Stimulated activated CD4-positive, alpha-beta T cell treated with anti-CD3 and anti-CD28 coated beads, Interleukin-4, amount 100 ng/mL, for 4 hours (primary cell): Measurements from ENCODE around the gene ARHGEF26.

ENCODE experiments used
- DNase-seq, 2 experiments: peaks; one replicate each; pipeline ENCODE4 v3.0.0-alpha.2; 2020

The ARHGEF26 gene

DNA sequence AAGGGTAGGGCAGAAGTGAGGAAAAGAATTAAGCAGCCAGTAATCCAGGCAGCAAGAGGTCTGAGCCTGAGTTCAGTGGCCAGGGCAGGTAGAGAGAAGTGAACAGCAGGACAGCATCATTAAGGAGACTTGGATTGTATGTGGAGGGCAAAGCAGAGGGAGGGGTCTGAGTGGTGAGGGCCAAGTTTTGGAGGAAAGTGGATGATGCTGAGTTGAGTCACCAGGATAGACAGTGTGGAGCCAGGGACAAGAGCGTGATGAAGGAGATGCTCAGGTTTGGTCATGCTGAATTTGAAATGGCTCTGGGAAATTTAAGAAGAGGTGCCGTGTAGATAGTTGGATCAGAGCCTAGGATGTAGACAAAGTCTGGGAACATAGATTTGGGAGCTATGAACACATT lies 93.1 kb downstream of the ARHGEF26 start:
- no peak for DNase-seq

DNA sequence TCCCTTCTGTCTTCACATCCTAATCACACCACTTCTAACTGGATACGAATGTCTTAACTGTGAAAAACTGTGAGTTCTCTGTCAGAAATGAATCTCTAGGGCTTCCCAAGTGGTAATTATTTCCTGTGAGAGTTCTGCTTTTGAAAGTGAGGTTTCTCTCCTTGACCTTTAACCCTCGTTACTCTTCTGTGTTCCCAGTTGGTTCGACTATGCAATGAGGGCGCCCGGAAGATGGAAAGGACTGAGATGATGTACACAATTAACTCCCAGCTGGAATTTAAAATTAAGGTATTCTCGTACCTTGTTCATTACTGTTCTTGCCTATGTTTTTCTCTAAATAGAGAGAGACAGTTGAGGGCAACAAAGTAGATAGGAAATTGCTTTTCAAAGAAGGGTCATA lies 96.5 kb downstream of the ARHGEF26 start:
- no peak for DNase-seq

DNA sequence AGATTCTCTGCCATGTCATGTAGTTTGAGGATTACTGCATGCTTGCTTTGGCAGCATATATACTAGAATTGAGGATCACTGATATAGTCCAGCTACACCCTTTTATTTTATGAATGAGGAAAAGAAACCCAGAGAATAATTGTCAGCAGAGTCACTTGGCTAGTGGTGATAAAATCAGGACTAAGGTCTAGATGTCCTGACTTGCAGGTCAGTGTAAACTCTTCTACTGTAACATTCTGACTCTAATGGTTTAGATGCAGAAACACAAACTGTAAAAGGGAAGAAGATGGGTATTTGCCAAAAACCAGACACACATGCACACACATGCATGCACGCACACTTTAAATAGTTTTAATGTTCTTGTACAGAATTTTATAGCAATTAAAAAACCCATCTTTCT lies 97.5 kb downstream of the ARHGEF26 start:
- no peak for DNase-seq

DNA sequence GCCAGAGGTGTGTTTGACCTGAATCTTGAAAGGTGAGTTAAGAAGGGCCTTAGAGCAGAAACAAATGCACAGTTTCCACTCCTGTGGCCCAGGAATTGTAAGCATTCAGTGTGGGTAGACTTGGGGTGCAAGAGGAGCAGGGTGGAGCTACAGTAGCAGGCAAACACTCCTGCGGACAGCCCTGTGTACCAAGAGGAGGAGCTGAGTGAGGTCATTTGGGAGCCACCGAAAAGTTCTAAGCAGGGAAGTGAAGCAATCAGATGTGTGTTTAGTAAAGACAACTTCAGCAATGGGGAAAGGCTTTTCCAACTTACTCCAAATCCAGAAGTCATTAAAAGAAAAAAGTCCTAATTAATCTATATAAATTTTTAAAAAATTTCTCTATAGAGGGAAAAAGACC lies 99.3 kb downstream of the ARHGEF26 start:
- no peak for DNase-seq

DNA sequence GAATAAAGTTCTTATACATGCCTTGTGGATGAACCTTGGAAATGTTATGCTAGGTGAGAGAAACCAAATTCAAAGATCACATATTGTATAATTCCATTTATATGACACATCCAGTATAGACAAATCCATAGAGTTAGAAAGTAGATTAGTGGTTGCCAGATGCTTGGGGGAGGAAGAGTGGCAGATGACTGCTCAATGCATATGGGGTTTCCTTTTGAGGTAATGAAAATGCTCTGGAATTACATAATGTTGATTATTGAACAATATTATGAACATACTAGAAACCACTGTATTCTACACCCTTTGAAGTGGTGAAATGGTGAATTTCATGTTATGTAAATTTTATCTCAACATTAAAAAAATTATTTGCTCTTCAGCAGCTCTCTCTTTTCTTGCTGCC lies 102.3 kb downstream of the ARHGEF26 start:
- DNase-seq, result no peak

DNA sequence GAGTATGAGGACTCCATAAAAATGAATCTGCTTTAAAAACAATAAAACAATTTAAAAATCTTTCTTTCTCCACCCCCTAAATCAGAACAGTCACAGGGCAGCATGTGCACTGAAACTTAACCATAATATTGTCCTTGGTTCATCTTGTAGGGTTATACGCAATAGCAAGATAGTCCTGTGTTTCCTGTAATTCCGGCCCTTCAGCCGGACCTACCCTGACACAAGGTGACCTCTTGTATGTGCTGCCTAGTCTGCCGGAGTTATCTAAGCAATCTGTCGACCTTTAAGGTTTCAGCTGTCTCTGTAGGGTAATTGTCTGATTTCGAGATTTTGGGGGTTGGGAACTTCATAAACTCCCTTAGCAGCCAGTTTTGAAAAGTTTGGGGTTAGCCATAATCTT lies 103.2 kb downstream of the ARHGEF26 start:
- no peak for DNase-seq

DNA sequence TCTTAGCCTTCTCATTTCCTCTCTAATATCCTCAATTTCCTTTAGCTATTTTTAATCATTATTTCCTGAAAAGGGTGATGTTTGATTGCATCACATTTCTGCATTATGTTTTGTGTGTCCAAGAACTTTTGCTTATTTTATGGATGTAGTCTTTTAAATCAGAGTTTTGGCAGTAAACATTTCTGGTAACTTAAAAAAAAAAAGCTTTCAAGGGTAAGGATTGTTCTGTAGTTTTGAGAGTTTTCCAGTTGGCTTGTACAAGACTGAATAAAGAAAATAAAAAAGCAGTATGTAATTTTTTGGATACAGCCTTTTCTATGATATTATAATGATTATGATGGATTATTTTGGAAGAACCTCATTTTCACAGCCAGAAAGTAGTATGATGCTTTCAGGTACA lies 103.7 kb downstream of the ARHGEF26 start:
- DNase-seq, result no peak

DNA sequence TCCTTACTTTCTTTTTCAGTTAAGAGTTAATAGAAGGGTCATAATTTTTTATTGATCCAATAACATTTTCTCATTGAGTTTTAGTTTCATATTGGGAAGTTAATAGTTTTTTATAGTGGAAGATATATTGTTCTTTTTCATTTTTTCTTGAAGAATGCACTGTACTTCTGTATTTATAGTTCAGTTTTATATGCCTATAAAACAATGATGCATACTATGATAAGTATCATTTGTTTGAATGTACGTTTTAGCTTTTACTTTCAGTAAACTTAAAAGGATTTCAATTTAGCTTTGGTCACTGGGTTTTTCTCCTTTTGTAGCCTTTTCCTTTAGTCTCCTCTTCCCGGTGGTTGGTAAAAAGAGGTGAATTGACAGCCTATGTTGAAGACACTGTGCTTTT lies 104.3 kb downstream of the ARHGEF26 start:
- DNase-seq, result no peak

DNA sequence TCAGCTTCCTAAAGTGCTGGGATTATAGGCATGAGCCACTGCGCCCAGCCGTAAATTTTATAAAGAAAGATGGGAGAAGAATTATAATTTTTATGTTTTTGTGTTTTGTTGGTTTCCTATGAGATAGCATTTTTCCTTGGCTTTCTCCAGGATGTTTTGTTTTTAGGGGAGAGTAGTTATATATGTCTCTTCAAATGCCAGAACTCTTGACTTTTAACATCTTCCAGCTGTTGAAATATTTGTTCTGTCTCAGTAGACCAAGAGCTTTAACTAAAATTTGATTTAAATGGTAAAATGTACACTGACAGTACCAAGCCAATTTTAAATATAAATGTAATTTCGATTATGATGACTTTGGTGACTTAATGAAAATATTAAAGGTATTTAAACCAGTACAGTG lies 106.3 kb downstream of the ARHGEF26 start:
- no peak for DNase-seq

DNA sequence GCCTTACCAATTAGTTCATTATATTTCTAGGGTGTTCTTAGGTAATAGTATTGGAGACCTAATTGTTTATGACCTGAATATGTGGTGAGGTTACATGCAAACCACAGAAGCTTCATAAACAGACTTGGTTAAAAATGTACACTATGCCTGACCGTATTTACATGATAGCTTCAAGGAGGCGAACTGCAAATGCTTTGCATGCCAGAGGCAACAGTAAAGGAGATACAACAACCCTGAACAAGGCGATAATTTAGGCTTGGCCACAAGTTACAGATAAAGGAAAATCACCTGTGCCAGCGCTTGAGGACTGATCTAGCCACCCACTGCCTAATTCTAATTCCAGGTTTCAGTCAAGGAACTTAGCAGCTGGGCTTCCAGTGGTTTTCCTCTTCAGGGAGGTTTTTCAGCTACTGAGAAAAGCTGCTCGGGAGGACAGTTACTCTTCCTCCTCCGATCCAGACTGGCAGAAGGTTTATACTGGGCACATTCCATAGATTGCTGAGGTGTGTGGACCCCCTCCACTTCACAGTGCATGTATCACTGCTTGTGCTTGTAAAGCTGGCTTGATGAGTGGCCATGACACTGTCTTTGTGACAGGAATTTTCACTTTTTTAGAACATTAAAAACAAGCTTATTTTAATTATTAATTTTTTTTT lies 107.5 kb downstream of the ARHGEF26 start:
- DNase-seq, result no peak

DNA sequence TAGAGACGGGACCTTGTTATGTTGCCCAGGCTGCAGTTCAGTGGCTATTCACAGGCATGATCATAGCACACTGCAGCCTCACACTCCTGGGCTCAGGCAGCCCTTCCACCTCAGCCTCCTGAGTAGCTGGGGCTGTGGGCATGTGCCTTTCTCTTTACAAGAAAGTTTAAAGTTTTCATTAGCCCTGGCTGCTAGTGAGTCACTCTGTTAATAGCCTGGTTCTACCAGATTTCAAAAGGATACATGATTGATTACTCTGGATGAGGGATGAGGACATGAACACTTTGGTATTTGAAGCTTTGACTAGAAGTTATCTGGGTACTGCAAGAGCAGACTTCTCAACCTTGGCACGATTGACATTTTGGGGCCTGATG lies 108.0 kb downstream of the ARHGEF26 start:
- DNase-seq, result no peak

DNA sequence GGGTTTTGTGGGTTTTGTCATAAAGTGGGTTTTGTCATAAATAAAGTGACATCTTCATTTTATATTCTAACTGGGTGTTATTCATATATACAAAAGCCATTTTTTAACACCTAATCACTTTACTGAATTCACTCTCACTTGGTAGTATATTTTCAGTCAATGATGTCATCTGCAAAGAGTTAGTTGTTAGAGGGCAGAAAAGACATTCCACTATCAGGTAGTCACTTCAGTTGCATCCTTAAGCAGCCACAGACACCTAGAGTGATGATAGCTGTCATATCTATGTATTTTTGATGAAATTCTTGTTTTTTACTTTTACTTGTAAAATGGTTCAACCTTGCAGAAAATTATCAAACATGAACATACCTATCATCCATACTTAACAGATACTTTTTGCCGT lies 114.1 kb downstream of the ARHGEF26 start:
- DNase-seq, result no peak

DNA sequence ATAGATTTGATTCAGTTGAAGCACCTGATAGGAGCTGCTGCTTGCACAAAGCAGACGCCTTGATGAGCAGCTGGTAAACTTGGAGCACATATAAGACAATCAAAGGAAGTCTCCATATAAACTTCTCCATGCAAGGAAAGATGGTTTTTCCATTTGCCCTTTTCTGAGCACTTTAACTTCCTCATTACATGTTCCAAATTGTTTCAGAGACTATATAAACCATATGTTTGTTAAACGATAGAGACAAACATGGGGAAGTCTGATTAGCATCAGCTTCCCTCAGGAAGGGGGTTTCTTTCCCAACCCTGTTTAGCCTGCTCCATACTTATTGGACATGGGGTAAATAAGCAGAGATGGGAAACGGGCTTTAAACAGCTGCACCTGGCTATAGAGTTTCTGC lies 115.1 kb downstream of the ARHGEF26 start:
- DNase-seq, result no peak

DNA sequence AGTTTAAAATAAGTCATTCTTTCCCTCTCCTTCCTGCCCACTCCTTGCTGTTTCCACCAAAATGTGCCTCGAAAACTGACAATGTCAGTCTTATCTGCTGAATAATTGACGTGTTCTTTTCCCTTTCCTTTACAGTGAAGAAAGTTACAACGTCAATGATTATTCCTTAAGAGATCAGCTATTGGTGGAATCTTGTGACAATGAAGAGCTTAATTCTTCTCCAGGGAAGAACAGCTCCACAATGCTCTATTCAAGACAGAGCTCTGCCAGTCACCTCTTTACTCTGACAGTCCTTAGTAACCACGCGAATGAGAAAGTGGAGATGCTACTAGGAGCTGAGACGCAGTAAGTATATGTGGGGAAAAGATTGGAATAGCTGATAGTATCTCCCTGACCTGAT lies 119.0 kb downstream of the ARHGEF26 start:
- no peak for DNase-seq

DNA sequence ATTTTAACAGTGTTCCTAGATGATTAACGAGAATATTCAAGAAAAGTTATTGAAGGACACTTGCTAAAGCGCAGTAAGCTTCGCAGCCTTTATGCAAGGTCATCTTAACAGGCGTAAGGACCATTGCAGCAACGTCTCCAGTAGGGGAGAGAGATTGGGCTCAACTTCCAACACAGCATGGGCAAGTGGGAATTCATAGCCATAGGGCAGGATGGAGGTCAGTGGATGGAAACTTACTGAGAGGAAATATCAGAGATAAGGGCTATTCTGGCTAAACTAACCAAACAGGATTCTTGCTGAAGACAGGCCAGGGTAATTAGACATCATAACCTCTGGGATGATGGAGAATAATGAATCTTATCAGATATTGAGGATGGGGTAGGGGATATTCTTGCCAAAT lies 120.3 kb downstream of the ARHGEF26 start:
- DNase-seq, result no peak

DNA sequence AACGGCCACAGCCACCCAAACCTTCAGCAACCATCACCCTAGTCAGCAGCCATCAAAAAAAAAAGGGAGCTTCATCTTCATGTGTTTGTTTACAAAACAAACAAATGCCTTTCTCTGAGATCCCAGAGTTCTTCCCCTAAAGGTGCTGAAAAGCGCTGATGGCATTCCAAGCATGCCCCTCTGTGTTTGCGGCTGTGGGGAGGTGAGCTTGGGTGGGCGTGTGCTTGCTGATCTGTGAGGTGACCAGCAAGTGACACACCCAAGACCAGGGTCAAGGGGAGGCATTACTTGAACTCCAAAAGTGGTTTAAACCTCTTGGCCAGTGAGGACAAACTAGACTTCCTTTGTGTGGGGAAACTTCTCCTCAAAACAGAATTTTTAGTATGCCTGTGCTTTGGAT lies 121.6 kb downstream of the ARHGEF26 start:
- no peak for DNase-seq

DNA sequence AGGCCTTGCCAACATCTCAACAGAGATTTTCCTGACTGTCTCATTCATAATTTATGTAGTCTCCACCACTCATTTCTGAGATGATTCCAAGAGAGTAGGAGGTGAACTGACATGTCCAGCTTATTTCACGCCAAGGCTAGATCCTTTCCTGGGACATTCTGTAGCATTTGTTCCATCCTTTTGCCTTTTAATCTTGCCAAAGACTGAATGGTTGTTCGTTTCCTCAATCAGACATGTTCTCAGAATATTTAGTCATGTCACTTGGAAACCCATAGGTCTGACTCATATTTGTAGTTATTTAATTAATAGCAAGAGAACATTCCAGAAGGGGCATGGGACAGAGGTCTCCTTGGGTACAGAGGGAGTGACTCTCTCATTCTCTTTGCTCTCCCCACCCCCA lies 122.2 kb downstream of the ARHGEF26 start:
- DNase-seq, result no peak

DNA sequence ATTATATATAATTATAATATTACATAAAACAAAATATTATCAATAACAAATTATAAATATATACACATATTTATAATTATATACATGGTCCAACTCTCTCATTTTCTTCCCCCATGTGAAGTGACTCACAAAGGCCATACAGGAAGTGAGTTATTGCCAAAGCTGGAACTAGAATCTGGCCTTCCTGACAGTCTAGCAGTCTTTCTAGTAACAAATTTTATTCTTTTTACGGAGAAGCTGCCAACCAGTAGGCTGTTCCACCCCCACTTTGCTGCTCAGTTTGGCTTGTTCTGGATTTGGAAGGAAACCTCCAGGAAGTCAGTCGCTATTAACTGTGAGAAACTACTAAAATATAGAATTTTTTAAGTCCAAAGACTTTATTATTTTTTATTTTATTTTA lies 123.5 kb downstream of the ARHGEF26 start:
- no peak for DNase-seq

DNA sequence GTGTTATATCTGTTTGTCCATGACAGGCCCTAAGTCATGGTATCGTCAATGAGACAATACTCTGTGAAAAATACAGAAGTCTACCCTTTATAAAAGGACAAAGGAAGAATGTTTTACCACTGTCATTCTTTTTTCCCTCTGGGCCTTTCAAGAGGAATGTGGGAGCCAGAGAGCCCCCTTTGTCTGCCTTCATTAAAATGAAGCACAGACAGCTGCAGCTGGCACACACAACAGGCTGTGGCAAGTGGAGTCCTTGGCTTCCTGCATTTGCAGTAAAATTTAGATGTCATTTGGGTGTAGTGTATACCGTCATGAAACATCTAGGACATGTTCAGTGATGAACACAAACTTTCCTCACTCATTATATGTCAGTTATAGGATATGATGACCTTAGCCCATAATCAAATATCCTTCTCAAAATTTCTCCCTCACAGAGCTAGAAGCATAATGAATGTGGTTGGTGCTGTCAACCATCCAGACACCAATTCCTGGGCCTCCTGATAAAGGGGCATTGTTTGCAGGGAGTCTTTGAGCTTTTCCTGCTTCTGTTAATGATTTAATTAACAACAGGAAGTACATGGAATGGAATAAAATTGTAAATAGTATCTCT lies 126.7 kb downstream of the ARHGEF26 start:
- DNase-seq, result no peak

DNA sequence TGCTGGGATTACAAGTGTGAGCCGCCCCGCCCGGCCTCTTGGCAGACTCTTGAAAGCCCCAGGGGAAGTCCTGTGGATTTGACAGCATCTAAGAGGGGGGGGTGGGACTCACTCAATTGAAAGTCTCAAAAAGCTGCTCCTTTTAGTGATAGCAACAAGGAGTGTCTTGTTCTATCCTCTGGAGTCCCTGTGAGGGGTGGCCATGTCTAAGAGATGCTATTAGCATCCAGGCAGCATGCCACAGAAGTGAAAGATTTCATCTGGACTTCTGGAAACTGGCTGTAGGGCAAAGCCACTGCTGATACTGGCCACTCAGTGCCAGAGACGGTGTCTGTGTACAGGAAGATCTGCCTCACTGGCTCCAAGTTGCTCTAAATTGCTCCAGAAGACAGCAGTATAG lies 129.1 kb downstream of the ARHGEF26 start:
- DNase-seq, result no peak

DNA sequence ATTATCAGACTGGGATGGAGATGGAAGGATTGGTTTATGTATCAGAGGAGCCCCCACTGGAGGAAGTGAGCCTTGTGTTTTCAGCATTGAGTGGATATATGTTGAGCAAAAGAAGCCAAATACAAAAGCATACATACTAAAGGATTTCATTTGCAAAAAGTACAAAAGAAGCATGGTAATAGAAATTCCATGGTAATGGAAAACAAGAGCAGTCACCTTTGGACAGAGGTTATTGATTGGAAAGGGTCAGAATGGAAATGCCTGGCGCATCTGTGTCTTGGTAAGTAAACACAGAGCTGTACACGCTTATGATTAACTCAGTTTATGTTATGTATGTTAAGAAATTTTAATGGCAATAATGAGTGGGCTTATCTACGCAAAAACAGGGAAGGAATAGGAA lies 130.4 kb downstream of the ARHGEF26 start:
- DNase-seq, result no peak

DNA sequence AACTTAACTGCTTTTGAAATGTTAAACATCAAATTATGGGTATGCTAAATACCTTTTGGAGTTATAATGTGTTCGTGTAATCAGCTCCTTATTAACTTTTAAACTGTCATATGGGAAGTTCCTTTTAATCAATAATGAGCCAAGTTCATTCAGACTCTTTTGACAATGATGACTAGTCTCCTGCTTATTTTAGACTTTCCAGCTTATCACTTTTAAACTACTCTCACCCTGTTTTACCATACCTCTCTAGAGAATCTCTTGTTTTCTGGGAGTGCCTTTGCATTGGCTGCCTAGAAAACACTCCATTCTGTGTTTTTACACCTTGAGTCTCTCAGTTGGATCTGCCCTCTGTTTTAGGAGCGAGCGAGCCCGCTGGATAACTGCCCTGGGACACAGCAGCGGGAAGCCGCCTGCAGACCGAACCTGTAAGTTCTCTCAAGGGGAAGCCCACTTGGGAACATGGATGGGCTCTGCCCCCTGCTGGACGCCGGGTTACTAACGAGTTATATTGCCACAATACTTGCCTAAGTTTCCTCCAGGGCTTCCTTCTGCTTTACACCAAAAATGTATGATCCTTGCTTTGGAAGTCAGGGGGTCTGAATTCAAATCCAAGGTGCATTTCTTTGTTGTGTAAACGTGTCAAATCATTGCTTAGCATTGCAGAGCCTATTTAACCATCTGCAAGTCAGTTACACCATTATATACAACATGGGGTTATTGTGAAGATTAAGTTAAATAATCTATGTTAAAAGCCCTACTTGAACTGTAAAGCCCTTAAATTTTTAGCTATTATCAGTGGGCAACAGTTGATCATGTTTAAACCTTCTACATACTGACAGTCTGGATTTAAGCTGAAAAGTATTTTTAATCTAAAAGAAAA lies 131.8 kb downstream of the ARHGEF26 start:
- DNase-seq, result peak; percentile 46 to 68

DNA sequence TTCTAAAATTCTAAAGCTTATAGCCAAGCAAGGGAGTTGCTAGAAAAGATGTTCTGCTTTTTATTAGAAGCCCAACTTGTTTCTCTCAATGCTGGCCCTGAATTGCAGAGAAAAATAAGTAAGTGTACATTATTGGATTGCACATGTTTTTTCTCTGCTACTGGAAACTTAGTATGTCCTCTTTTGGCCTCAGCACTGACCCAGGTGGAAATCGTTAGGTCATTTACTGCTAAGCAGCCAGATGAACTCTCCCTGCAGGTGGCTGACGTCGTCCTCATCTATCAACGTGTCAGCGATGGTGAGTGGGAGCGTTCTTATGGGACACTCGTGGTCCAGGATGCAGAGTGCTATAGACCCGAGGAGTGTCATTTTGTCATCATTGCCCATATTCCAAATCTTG lies 133.3 kb downstream of the ARHGEF26 start:
- no peak for DNase-seq

DNA sequence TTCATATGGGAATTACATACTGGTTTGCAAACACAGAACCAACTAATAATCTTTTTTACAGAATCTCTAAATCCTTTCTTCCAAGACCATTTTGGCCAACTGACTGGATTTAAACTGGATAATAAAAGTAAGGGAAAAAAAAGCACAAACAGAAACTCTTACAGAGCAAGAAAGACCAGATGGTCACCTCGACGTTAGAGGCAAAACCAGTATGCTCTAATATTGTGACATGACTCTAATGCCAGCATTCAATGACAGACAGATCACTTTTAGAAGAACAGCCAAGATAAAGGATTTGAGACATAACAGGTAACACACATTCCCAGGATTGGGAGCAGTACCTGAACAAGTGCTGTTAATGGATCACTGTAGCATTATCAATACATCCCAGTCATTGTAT lies 152.2 kb downstream of the ARHGEF26 start:
- no peak for DNase-seq
